Progenitor cell of endocrine pancreas (in vitro differentiated cells): ENCODE data around the gene IL1RAPL2. TPM values are rescaled to one million over a fixed set of nuclear protein-coding genes. Genes with fewer than 3 reads are reported as not detected.

Experiments
- DNase-seq: peaks from one replicate; pipeline ENCODE4 v3.0.0; 2021; ENCODE audit warnings: low spot score; ENCODE audit not compliant: unreplicated experiment
- H3K27ac Mint-ChIP-seq: 2 replicates; pipeline ENCODE4 v1.8.0; 2021; ENCODE audit warnings: mild to moderate bottlenecking, moderate library complexity, mixed read lengths
- H3K27me3 Mint-ChIP-seq: 2 replicates; pipeline ENCODE4 v1.8.0; 2021; ENCODE audit warnings: mixed read lengths
- H3K36me3 Mint-ChIP-seq: 2 replicates; pipeline ENCODE4 v1.8.0; 2022; ENCODE audit warnings: mixed read lengths; ENCODE audit not compliant: insufficient read depth
- H3K4me1 Mint-ChIP-seq: 2 replicates; pipeline ENCODE4 v1.8.0; 2021; ENCODE audit warnings: low read depth, mixed read lengths
- H3K4me3 Mint-ChIP-seq: 2 replicates; pipeline ENCODE4 v1.8.0; 2021; ENCODE audit warnings: low read depth, mild to moderate bottlenecking, moderate library complexity, mixed read lengths
- H3K9me3 Mint-ChIP-seq: 2 replicates; pipeline ENCODE4 v1.8.0; 2021; ENCODE audit warnings: low read depth, mixed read lengths
- total RNA-seq: library from RNA; stranded (reverse); gene quantifications from 2 replicates; pipeline ENCODE4 v1.2.1, GENCODE V29; 2021
- TF ChIP-seq, protein P1 (sequence below): fragments of 200-600 bp; sonication (generic); IDR thresholded peaks from one replicate; pipeline ENCODE4 v1.5.0; 2021; ENCODE audit warnings: antibody characterized with exemption, mild to moderate bottlenecking; ENCODE audit not compliant: unreplicated experiment

The IL1RAPL2 gene
- total RNA-seq, 1 donor from 2014 or later = 0.91 TPM

DNA sequence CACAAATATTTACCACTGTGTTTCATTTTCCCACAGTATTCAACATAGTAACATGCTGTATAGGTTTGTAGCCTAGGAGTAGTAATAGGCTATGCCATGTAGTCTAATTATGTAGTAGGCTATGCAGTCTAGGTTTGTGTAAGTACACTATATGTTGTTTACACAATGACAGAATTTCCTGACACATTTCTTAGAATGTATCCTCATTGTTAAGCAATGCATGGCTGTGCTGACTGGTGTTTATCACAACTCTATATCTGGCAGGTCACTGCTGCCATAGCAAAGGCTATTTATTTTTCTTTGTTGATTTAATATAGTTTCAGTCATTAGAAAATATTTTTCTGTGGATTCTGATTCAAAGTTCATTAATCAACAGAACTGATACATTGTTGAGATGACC, 762.8 kb downstream of the IL1RAPL2 start:
- TF ChIP-seq, protein P1, sequence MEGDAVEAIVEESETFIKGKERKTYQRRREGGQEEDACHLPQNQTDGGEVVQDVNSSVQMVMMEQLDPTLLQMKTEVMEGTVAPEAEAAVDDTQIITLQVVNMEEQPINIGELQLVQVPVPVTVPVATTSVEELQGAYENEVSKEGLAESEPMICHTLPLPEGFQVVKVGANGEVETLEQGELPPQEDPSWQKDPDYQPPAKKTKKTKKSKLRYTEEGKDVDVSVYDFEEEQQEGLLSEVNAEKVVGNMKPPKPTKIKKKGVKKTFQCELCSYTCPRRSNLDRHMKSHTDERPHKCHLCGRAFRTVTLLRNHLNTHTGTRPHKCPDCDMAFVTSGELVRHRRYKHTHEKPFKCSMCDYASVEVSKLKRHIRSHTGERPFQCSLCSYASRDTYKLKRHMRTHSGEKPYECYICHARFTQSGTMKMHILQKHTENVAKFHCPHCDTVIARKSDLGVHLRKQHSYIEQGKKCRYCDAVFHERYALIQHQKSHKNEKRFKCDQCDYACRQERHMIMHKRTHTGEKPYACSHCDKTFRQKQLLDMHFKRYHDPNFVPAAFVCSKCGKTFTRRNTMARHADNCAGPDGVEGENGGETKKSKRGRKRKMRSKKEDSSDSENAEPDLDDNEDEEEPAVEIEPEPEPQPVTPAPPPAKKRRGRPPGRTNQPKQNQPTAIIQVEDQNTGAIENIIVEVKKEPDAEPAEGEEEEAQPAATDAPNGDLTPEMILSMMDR = no peak
- Mint-ChIP-seq H3K4me1 (no peaks in the 10 kb centered on the region), H3K27me3 (no peaks in the 10 kb centered on the region), H3K9me3 (peaks cover 23% of the 10 kb centered on the region), H3K4me3 (no peak overlapping the region), H3K36me3 (no peaks in the 10 kb centered on the region), H3K27ac (no peak overlapping the region)
- no peak for DNase-seq

DNA sequence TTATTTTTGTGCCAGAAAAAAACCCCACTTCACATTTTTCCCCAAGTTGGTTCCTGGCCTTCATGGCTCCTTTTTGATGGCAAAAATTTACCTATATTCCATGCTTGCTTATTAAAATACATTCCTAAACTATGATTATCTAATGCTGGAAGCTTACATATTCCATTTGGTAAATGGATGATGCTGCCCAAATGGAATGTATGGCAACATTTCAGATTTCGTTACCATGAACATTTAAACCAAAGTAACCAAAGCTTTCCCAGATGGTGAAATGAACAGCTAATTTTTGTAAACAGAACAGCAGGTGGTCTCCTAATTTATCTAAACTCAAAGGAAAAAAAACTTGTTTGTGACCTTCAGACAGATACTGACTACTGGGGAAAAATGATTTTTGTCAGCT, 765.2 kb downstream of the IL1RAPL2 start:
- DNase-seq = no peak
- Mint-ChIP-seq H3K27ac (no peak overlapping the region), H3K27me3 (no peaks in the 10 kb centered on the region), H3K4me3 (no peak overlapping the region), H3K4me1 (no peaks in the 10 kb centered on the region), H3K9me3 (peaks cover 18% of the 10 kb centered on the region), H3K36me3 (no peaks in the 10 kb centered on the region)
- TF ChIP-seq, protein P1 = no peak

DNA sequence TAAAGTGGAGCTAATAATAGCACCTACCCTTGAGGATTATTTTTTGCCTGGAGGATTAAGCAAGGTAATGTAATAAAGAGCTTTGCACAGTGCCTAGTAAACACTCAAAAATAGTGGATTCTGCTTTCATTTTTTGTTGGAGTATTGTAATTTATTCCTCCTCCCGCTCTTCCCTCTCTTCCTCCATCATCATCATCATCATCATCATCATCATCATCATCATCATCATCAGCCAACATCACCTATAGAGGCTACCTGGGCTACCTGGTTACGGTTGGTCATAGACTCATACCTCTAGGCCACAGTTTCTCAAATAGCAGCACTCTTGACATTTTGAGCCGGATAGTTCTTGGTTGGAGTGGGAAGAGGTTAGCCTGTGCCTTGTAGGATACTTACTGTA, 781.4 kb downstream of the IL1RAPL2 start:
- peaks cover 13% of the 10 kb centered on the region for H3K9me3 Mint-ChIP-seq
- no peak overlapping the region for H3K4me3 Mint-ChIP-seq
- H3K4me1 Mint-ChIP-seq = no peaks in the 10 kb centered on the region
- H3K36me3 Mint-ChIP-seq = no peaks in the 10 kb centered on the region
- no peak overlapping the region for H3K27ac Mint-ChIP-seq
- TF ChIP-seq, protein P1 = no peak
- no peak for DNase-seq
- no peaks in the 10 kb centered on the region for H3K27me3 Mint-ChIP-seq

DNA sequence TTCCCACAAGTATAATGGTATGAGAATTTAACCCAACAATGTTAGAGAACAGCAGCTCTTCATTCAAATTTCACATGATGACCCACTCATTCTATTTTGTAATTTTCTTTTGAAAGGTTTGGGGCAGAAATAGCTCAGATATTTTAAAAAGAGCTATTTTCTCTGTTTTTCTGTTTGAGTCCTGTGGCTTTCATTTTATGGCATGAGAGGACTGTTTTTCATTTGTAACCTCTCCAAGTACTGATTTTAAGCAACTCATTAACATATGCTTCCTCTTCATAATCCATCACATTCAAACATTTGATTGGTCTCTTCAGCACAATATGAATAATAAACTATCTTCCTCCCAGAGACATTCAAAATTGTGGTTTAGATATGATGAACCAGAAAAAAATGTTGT, 783.5 kb downstream of the IL1RAPL2 start:
- TF ChIP-seq, protein P1 = no peak
- no peak for DNase-seq
- Mint-ChIP-seq H3K36me3 (no peaks in the 10 kb centered on the region), H3K27me3 (no peaks in the 10 kb centered on the region), H3K4me1 (no peaks in the 10 kb centered on the region), H3K9me3 (peaks cover 17% of the 10 kb centered on the region), H3K27ac (no peak overlapping the region), H3K4me3 (no peak overlapping the region)

DNA sequence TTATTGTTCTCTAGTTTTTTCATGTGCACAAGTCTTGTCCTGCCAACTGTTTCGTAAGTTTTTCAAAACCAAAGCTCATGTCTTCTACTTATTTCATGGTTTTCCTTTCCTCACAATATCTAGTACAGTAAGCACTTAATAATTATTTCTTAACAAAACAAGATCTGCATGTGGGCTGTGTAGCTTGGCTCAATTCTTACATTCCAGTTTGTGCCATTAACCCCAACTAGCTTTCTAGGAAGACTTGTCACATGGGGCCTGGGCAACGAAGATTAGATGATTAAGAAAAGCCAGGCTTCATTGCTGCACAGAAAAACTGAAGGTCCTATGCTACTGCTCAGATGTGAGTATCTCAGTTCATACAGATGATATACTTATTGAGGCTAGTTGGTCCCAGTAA, 809.8 kb downstream of the IL1RAPL2 start:
- Mint-ChIP-seq H3K4me1 (peaks cover 4% of the 10 kb centered on the region), H3K9me3 (peaks cover 27% of the 10 kb centered on the region), H3K36me3 (no peaks in the 10 kb centered on the region), H3K27ac (no peak overlapping the region), H3K27me3 (no peaks in the 10 kb centered on the region), H3K4me3 (no peak overlapping the region)
- TF ChIP-seq, protein P1 = no peak
- DNase-seq = no peak
